Loucy (cell line): ENCODE data around the gene SPDYA.

Experiments
- EZH2phosphoT487 ChIP-seq: fragments of 200-600 bp; IDR thresholded peaks from 2 replicates; pipeline ENCODE4 v1.6.1; 2018; ENCODE audit warnings: antibody characterized with exemption, mild to moderate bottlenecking, moderate library complexity, borderline replicate concordance
- TF ChIP-seq, protein P1 (sequence below): fragments of 200-600 bp; sonication (generic); conservative IDR thresholded peaks from 2 replicates; pipeline ENCODE4 v1.5.1; 2014; ENCODE audit warnings: mild to moderate bottlenecking, antibody characterized with exemption, low read length

- TF ChIP-seq, protein P1, sequence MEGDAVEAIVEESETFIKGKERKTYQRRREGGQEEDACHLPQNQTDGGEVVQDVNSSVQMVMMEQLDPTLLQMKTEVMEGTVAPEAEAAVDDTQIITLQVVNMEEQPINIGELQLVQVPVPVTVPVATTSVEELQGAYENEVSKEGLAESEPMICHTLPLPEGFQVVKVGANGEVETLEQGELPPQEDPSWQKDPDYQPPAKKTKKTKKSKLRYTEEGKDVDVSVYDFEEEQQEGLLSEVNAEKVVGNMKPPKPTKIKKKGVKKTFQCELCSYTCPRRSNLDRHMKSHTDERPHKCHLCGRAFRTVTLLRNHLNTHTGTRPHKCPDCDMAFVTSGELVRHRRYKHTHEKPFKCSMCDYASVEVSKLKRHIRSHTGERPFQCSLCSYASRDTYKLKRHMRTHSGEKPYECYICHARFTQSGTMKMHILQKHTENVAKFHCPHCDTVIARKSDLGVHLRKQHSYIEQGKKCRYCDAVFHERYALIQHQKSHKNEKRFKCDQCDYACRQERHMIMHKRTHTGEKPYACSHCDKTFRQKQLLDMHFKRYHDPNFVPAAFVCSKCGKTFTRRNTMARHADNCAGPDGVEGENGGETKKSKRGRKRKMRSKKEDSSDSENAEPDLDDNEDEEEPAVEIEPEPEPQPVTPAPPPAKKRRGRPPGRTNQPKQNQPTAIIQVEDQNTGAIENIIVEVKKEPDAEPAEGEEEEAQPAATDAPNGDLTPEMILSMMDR, result no peak
- no peak for TF ChIP-seq EZH2phosphoT487
Observed at GRCh38 chr2:28894470-28895188, 84.0 kb downstream of the SPDYA start, which contains the start of gene WDR43.
